Neural cell (in vitro differentiated cells): ENCODE data around the gene POLR2H.

Experiments
- CTCF ChIP-seq: fragments of 450-650 bp; IDR thresholded peaks from 2 replicates; pipeline ENCODE4 v1.5.1; 2014; ENCODE audit warnings: antibody characterized with exemption, mild to moderate bottlenecking, moderate library complexity; ENCODE audit not compliant: poor library complexity, severe bottlenecking
- POLR2AphosphoS5 ChIP-seq: IDR thresholded peaks from 2 replicates; pipeline ENCODE4 v1.6.1; 2012
- TAF1 ChIP-seq: IDR thresholded peaks from 2 replicates; pipeline ENCODE4 v1.6.1; 2012; ENCODE audit warnings: low read depth

GRCh38 chr3:184399410-184399809, 37.9 kb downstream of the POLR2H start:
- TF ChIP-seq TAF1 (no peak), POLR2AphosphoS5 (no peak), CTCF (no peak)
